HepG2 (cell line): ENCODE data around the gene SFT2D2.

Experiments used
- ASH2L ChIP-seq: fragments of 300-600, 200-600 bp; sonication (generic); IDR thresholded peaks from 2 replicates; pipeline ENCODE4 v1.7.0; 2017; ENCODE audit warnings: low read depth, mild to moderate bottlenecking, moderate library complexity, mixed read lengths, low read length; ENCODE audit not compliant: insufficient read length
- CHD2 ChIP-seq: IDR thresholded peaks from 2 replicates; pipeline ENCODE4 v1.6.1; 2011; ENCODE audit warnings: low read depth, low read length, improper control_type of control experiment
- CTCF ChIP-seq: sonication (generic); formaldehyde crosslinking; IDR thresholded peaks from 2 replicates; pipeline ENCODE4 v1.5.0; 2020; ENCODE audit warnings: mild to moderate bottlenecking, missing genetic modification reagents, moderate library complexity
- ELF4 ChIP-seq: sonication (generic); formaldehyde crosslinking; IDR thresholded peaks from 2 replicates; pipeline ENCODE4 v1.5.0; 2020; ENCODE audit warnings: missing genetic modification reagents, mild to moderate bottlenecking, moderate library complexity, borderline replicate concordance
- HNRNPH1 ChIP-seq: fragments of 200-400 bp; formaldehyde crosslinking; optimal IDR thresholded peaks from 2 replicates; pipeline ENCODE3; 2017; ENCODE audit warnings: mild to moderate bottlenecking, low read depth, low read length
- PCBP2 ChIP-seq: fragments of 200-400 bp; formaldehyde crosslinking; optimal IDR thresholded peaks from 2 replicates; pipeline ENCODE3; 2018; ENCODE audit warnings: low read length, low read depth; ENCODE audit not compliant: poor library complexity, severe bottlenecking
- SSRP1 ChIP-seq: IDR thresholded peaks from 2 replicates; pipeline ENCODE4 v1.6.1; 2016; ENCODE audit warnings: control low read depth
- TF ChIP-seq, protein P1 (sequence below): sonication (generic); formaldehyde crosslinking; IDR thresholded peaks from 2 replicates; pipeline ENCODE4 v1.8.1; 2023; ENCODE audit warnings: missing genetic modification reagents, inconsistent platforms, borderline replicate concordance

- no peak for TF ChIP-seq ELF4 (CRISPR knock-in tag)
- no peak for TF ChIP-seq CTCF
- no peak for TF ChIP-seq ASH2L
- TF ChIP-seq SSRP1 (CRISPR knock-in tag): no peak
- TF ChIP-seq, protein P1, sequence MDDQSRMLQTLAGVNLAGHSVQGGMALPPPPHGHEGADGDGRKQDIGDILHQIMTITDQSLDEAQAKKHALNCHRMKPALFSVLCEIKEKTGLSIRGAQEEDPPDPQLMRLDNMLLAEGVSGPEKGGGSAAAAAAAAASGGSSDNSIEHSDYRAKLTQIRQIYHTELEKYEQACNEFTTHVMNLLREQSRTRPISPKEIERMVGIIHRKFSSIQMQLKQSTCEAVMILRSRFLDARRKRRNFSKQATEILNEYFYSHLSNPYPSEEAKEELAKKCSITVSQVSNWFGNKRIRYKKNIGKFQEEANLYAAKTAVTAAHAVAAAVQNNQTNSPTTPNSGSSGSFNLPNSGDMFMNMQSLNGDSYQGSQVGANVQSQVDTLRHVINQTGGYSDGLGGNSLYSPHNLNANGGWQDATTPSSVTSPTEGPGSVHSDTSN (CRISPR knock-in tag): no peak
- TF ChIP-seq CHD2: no peak
- no peak for TF ChIP-seq PCBP2
- no peak for TF ChIP-seq HNRNPH1
Measured at GRCh38 chr1:168280296-168280927, 54.6 kb downstream of the SFT2D2 start, which contains the start of gene TBX19.
